Naive B cell (primary cell): ENCODE results near the gene RREB1. TPM values are rescaled to one million over a fixed set of nuclear protein-coding genes. Genes with fewer than 3 reads are reported as not detected.
A peak's percentile ranks its signal among the peaks of the same experiment; 100 is the strongest.

Experiments used
- ATAC-seq, 2 donors: fragments of 150-1000 bp; cut with Tn5 transposase; 2 replicates each; pipeline ENCODE4 v1.10.0; 2021; ENCODE audit warnings: low read depth in 2 of 2, mild to moderate bottlenecking in 2 of 2, moderate library complexity in 2 of 2
- DNase-seq: peaks from one replicate; pipeline ENCODE4 v3.0.0; 2022
- H3K27ac Mint-ChIP-seq, 6 donors: one replicate each; pipeline ENCODE4 v1.8.0; 2020 to 2022; ENCODE audit warnings: mild to moderate bottlenecking in 6 of 6, mixed read lengths in 6 of 6, moderate library complexity in 5 of 6, inconsistent platforms in 2 of 6
- H3K27me3 Mint-ChIP-seq, 3 donors: one replicate each; pipeline ENCODE4 v1.8.0; 2021 to 2022; ENCODE audit warnings: mixed read lengths in 3 of 3, mild to moderate bottlenecking in 1 of 3
- H3K36me3 Mint-ChIP-seq, 2 donors: one replicate each; pipeline ENCODE4 v1.8.0; 2020 to 2022; ENCODE audit warnings: mixed read lengths in 2 of 2, inconsistent platforms in 1 of 2, mild to moderate bottlenecking in 1 of 2
- H3K4me1 Mint-ChIP-seq, 3 donors: one replicate each; pipeline ENCODE4 v1.8.0; 2020 to 2022; ENCODE audit warnings: mixed read lengths in 3 of 3, inconsistent platforms in 1 of 3, mild to moderate bottlenecking in 1 of 3, moderate library complexity in 1 of 3
- H3K4me3 Mint-ChIP-seq, 8 donors: one replicate each; pipeline ENCODE4 v1.8.0; 2020 to 2022; ENCODE audit warnings: mild to moderate bottlenecking in 8 of 8, mixed read lengths in 8 of 8, moderate library complexity in 8 of 8, inconsistent platforms in 2 of 8
- H3K9me3 Mint-ChIP-seq, 7 donors: one replicate each; pipeline ENCODE4 v1.8.0; 2020 to 2022; ENCODE audit warnings: mixed read lengths in 7 of 7, mild to moderate bottlenecking in 5 of 7, inconsistent platforms in 2 of 7, moderate library complexity in 1 of 7
- polyA plus RNA-seq, 6 donors: library from polyadenylated mRNA; unstranded; fragments of 300-500 nt; fragmentation: Illumina TruSeq; gene quantifications; one replicate each; pipeline ENCODE4 v1.2.3, GENCODE V29; 2021; ENCODE audit warnings: low read depth in 6 of 6

The RREB1 gene
- polyA plus RNA-seq, 6 donors from 2014 or later, result 1.5 to 9.9 (median 5.2) TPM

DNA sequence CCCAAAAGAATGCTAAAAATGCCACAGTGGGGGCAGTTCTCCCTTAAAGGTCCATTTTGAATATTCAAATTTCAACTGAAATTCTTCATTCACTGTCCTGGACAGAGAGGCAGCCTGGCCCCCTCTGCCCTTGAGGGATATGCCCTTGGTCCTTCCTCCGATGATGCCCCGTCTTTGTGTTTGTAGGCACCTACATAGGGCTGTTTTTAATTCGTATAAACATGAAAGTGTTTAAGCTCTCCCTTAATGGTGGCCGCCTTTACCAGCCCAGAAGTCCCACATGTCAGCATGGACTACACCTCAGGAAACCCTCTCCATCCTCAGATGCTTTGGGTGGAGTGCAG, 135.0 kb downstream of the RREB1 start:
- H3K4me3 Mint-ChIP-seq, result no peak overlapping the region
- no peaks in the 10 kb centered on the region for H3K9me3 Mint-ChIP-seq
- DNase-seq, result no peak
- H3K36me3 Mint-ChIP-seq, result no peaks in the 10 kb centered on the region
- no peaks in the 10 kb centered on the region for H3K27me3 Mint-ChIP-seq
- no peak for ATAC-seq
- H3K4me1 Mint-ChIP-seq, result peaks cover 16 to 31% (median 28%) of the 10 kb centered on the region in 3 donors
- peak overlapping the region in 4 of 6 donors; percentile 21 to 79 (median 72) for H3K27ac Mint-ChIP-seq

DNA sequence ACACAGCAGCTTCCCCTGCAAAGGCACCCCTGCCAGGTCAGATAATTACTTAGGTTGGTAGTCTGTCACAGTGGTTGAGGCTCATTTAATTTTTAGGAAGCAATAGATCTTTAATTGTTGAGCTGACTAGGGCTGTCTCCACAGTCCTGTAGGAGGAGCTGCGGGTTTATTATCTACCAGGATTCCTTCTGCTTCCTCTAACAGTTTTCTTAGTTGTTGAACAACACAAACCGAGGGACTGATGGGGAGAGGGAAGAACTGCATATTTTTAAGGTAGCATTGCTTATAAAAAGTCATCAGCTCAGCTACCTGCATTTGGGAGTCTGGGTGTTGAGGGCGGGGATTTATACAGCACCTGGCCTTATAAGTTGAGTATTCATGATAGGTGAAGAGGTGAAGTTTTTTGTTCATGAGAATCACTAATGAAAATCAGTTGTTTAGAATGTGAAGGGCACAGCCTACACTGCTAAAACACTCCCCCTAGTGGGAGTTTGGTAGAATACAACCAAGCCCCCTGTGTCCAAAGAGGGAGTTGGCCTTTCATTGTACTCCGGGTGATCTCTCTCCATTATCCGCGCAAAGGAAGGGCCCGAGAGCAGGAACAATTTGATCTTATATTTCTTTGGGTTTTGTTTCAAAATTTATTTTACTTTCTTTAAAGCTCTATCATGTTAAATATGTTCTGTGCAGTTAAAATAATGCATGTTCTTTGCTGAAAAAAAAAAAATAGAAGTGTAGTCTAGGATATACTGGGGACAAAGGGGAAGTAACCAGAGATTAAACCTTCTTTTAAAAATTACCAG, 135.6 kb downstream of the RREB1 start:
- Mint-ChIP-seq H3K27me3 (no peaks in the 10 kb centered on the region), H3K9me3 (no peaks in the 10 kb centered on the region), H3K36me3 (peaks cover 0 to 2% of the 10 kb centered on the region in 2 donors), H3K27ac (peak overlapping the region; percentile 9 to 87 (median 72)), H3K4me1 (peaks cover 16 to 29% (median 28%) of the 10 kb centered on the region in 3 donors), H3K4me3 (peak overlapping the region in 1 of 8 donors; percentile 2)
- ATAC-seq (peak; percentile 44 to 56), DNase-seq (peak; percentile 61)

DNA sequence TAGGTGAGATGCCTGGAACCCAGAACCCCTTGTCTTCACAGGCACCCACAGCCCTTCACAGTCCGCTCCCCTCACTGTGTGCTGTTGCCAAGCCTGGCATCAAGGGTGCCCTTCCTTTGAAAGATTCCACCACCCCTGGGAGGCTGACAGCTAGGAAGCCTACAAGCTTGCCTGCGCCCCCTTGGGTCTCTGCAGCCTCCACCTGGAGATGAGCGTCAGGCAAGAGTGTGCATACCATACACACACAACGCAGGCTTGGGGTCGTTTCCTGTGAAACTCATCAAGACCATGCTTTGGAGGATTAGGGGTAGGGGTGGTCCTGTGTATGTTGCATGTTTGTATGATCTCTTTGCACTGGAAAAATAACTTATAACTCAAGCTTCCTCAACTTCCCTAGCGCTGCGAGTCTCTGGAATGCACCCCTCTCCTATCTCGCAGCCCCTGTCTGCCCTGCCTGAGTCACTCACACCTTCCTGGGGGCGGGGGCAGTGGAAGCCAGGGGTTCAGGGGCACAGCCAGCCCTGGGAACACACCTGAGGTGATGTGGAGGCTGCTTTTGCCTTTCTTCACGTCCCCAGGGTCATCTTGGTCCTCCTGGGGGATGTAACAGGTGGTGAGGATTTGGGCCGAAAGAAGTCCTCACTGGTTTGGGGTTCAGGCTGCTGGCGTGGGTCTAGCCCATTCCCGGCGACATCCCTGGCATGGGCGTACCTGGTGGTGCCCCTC, 138.1 kb downstream of the RREB1 start:
- Mint-ChIP-seq H3K27me3 (no peaks in the 10 kb centered on the region), H3K36me3 (peaks cover 0 to 10% of the 10 kb centered on the region in 2 donors), H3K27ac (peak overlapping the region in 1 of 6 donors; percentile 28), H3K4me1 (peaks cover 10 to 30% (median 22%) of the 10 kb centered on the region in 3 donors), H3K4me3 (no peak overlapping the region), H3K9me3 (no peaks in the 10 kb centered on the region)
- ATAC-seq (no peak), DNase-seq (no peak)

DNA sequence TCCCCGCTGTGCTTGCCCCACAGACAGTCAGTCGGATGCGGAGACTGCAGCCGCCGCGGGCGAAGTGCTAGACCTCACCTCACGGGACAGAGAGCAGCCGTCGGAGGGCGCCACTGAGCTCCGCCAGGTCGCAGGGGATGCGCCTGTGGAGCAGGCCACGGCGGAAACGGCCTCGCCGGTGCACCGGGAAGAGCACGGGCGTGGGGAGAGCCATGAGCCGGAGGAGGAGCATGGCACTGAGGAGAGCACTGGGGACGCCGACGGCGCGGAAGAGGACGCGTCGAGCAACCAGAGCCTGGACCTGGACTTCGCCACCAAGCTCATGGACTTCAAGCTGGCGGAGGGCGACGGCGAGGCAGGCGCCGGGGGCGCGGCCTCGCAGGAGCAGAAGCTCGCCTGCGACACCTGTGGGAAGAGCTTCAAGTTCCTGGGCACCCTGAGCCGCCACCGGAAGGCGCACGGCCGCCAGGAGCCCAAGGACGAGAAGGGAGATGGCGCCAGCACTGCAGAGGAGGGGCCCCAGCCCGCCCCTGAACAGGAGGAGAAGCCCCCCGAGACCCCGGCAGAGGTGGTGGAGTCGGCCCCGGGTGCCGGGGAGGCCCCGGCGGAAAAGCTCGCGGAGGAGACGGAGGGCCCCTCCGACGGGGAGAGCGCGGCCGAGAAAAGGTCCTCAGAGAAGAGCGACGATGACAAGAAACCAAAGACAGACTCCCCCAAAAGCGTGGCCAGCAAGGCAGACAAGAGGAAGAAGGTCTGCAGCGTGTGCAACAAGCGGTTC, 138.8 kb downstream of the RREB1 start:
- H3K36me3 Mint-ChIP-seq, result peaks cover 0 to 10% of the 10 kb centered on the region in 2 donors
- no peak for DNase-seq

DNA sequence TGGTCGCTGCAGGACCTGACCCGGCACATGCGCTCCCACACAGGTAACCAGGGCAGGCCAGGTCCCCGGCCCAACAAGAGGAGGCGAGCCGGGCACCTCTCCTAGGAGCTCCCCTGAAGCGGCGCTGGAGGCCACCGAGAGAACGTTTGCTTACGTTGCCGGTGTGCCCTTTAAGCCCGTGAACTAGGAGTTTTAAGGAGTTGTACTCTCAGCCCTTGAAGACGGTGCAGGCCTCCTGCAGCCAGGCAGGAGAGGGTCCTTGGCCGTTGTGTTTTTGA, 139.4 kb downstream of the RREB1 start:
- Mint-ChIP-seq H3K36me3 (peaks cover 0 to 10% of the 10 kb centered on the region in 2 donors), H3K27ac (no peak overlapping the region), H3K4me1 (peaks cover 10 to 24% (median 14%) of the 10 kb centered on the region in 3 donors), H3K4me3 (no peak overlapping the region), H3K27me3 (no peaks in the 10 kb centered on the region), H3K9me3 (no peaks in the 10 kb centered on the region)
- DNase-seq (no peak), ATAC-seq (no peak)

More for the DNA sequence above, 138.8 kb downstream of the RREB1 start:
- Mint-ChIP-seq H3K9me3 (no peaks in the 10 kb centered on the region), H3K27me3 (no peaks in the 10 kb centered on the region), H3K4me3 (no peak overlapping the region), H3K27ac (no peak overlapping the region), H3K4me1 (peaks cover 10 to 29% (median 18%) of the 10 kb centered on the region in 3 donors)
- ATAC-seq, result no peak

DNA sequence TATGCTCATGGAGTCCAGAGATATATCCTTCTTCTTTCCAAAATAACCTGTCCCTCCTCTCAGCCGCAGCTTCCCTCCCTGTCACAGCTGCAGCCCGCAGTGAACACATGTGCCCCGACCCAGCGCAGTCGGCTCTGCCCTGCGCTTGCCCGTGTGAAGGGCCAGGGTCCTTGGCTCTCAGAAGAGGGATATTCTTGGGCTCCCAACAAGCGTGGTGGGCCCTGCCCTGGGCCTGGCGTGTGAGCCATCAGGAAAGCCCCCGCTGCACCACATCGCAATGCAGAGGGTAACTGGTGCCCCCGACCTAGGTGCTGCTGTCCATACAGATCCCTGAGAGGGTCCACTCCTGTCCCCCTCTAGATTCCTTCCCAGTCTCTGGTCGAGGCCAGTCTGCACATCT, 140.1 kb downstream of the RREB1 start:
- Mint-ChIP-seq H3K27ac (peak overlapping the region in 1 of 6 donors; percentile 81), H3K36me3 (peaks cover 0 to 10% of the 10 kb centered on the region in 2 donors)
- no peak for DNase-seq

DNA sequence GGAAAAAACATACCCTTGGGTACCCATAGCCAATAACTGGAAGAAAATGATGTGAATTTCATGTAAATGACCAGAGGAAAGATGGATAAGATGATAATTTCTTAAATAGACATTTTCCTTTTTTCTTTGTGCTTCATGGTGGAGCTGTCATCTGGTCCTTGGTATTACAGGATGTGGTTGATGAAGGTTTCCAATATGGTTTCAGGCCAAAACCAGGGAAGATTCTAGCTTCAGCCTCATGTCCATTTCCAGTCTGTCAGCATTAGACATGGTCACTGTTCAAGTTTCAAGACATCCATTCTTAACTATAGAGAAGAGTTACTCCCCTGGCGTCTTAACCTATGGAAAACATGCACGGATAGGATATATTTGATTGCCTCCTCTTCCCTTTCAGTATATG, 141.6 kb downstream of the RREB1 start:
- Mint-ChIP-seq H3K27ac (no peak overlapping the region), H3K27me3 (no peaks in the 10 kb centered on the region), H3K4me1 (peaks cover 4 to 9% (median 4%) of the 10 kb centered on the region in 3 donors)

More for the DNA sequence above, 140.1 kb downstream of the RREB1 start:
- no peak for ATAC-seq
- Mint-ChIP-seq H3K4me1 (peaks cover 10 to 19% (median 14%) of the 10 kb centered on the region in 3 donors), H3K4me3 (peak overlapping the region in 1 of 8 donors; percentile 35), H3K9me3 (no peaks in the 10 kb centered on the region), H3K27me3 (no peaks in the 10 kb centered on the region)

DNA sequence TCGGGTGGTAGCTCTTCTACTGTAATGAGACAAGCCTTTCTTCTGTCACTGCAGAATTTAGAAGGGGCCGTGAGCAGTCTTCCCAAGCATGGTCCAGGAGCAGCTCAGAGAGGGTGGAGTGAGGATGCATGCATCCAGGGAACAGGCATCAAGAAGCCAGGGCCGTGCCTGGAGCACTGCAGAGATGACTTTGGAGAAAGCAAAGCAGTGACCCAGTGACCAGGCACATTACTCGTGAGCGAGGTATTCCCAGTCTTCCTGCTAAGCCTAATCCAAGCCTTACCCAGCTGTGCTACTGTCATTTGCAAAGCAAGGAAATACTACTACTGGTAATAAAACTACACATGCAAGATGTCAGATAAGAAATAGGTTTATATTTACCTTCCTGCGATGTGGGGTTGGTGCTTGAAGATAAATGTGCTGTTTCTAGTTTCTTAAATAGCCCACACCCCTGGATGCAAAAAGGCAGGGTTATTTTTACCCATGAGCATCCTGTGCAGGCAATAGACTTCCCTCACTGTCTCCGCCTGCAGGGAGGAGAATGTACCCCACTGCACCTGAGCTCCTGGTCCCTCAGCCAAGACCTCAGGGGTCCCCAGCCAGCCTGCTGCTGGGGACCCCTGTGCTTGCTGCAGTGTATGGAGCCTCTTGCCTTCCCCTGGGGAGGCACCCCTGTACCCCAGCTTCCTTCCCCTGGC, 142.3 kb downstream of the RREB1 start:
- Mint-ChIP-seq H3K9me3 (no peaks in the 10 kb centered on the region), H3K36me3 (peaks cover 0 to 10% of the 10 kb centered on the region in 2 donors), H3K4me1 (peaks cover 4 to 9% (median 4%) of the 10 kb centered on the region in 3 donors), H3K4me3 (peak overlapping the region in 1 of 8 donors; percentile 1), H3K27me3 (no peaks in the 10 kb centered on the region), H3K27ac (peak overlapping the region in 2 of 6 donors; percentile 45 to 82)
- ATAC-seq (no peak), DNase-seq (no peak)

More for the DNA sequence above, 141.6 kb downstream of the RREB1 start:
- DNase-seq, result no peak
- no peak overlapping the region for H3K4me3 Mint-ChIP-seq
- peaks cover 0 to 10% of the 10 kb centered on the region in 2 donors for H3K36me3 Mint-ChIP-seq
- no peak for ATAC-seq
- no peaks in the 10 kb centered on the region for H3K9me3 Mint-ChIP-seq

DNA sequence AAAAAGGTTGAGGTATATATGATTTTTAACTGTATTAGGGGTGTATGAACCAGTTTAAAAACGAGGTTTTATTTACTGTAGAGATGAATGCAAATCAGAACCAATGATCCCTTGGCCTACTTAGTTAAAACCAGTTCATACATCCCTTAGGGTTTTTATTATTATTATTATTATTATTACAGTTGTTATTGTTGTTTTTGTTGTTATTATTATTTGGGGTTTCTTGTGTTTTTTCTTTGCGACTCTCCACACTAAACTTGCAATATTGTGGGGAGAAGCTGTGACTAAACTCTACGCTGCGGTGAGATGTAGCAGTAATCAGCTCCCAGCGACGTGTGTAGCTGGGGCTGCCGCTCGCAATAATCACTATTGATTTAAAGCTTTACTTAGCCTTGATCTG, 143.1 kb downstream of the RREB1 start:
- ATAC-seq (no peak), DNase-seq (no peak)
- Mint-ChIP-seq H3K4me3 (peak overlapping the region in 2 of 8 donors; percentile 1 to 47), H3K27me3 (no peaks in the 10 kb centered on the region), H3K4me1 (peaks cover 4 to 9% (median 4%) of the 10 kb centered on the region in 3 donors), H3K9me3 (no peaks in the 10 kb centered on the region), H3K27ac (no peak overlapping the region), H3K36me3 (peaks cover 0 to 10% of the 10 kb centered on the region in 2 donors)

DNA sequence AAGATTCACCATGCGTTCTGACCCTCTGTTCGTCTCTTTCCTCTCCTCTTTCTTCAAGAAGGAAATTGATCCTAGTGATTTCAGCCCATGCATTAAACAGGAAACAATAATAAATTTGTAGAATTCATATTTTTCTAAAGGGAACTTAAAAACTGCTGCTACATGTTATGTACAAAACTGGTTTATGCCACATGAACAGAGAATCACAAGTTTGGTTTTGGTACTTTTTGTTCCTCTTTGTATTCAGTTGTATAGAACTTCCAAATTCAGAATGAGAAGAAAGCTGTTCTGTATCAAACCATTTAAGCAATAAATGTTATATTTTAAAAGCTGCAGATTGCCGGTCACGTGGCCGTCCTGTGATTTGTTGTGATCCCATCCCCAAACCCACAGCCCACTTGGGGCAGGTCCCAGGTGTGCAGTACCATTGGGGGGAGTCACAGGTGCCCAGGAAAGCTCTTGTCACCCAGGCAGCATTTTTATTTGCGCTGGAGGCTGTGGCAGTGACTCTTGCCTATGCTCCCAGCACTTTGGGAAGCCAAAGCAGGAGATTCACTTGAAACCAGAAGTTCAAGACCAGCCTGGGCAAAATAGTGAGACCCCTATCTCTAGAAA, 144.0 kb downstream of the RREB1 start:
- Mint-ChIP-seq H3K27me3 (no peaks in the 10 kb centered on the region), H3K4me3 (no peak overlapping the region), H3K9me3 (peaks cover 0 to 3% (median 0%) of the 10 kb centered on the region in 7 donors), H3K4me1 (peaks cover 4 to 9% (median 4%) of the 10 kb centered on the region in 3 donors), H3K27ac (no peak overlapping the region), H3K36me3 (peaks cover 0 to 10% of the 10 kb centered on the region in 2 donors)
- DNase-seq, result no peak
- ATAC-seq, result no peak

DNA sequence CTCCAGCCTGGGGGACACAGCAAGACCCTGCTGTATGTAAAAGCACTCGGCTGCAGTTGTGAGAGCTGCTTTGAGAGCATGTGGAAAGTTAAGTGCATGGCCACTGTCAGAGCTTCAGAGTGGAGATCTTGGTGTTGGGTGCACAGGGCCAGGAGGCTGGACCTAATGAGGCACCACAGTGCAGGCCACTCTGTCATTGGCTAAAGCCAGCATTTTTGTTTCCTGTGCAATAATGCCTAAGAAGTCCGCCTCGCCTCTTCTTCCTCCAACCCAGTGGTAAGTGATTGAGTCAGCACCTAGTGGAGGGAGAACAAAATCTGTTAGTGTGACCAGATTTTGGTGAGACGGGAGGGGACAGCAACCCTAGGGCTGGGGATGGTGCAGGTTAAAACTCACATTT, 144.6 kb downstream of the RREB1 start:
- DNase-seq, result no peak
- peaks cover 0 to 3% (median 0%) of the 10 kb centered on the region in 7 donors for H3K9me3 Mint-ChIP-seq
- no peaks in the 10 kb centered on the region for H3K27me3 Mint-ChIP-seq
- no peak for ATAC-seq
- H3K27ac Mint-ChIP-seq, result no peak overlapping the region
- peaks cover 4 to 9% (median 4%) of the 10 kb centered on the region in 3 donors for H3K4me1 Mint-ChIP-seq
- no peak overlapping the region for H3K4me3 Mint-ChIP-seq
- H3K36me3 Mint-ChIP-seq, result peaks cover 0 to 10% of the 10 kb centered on the region in 2 donors

DNA sequence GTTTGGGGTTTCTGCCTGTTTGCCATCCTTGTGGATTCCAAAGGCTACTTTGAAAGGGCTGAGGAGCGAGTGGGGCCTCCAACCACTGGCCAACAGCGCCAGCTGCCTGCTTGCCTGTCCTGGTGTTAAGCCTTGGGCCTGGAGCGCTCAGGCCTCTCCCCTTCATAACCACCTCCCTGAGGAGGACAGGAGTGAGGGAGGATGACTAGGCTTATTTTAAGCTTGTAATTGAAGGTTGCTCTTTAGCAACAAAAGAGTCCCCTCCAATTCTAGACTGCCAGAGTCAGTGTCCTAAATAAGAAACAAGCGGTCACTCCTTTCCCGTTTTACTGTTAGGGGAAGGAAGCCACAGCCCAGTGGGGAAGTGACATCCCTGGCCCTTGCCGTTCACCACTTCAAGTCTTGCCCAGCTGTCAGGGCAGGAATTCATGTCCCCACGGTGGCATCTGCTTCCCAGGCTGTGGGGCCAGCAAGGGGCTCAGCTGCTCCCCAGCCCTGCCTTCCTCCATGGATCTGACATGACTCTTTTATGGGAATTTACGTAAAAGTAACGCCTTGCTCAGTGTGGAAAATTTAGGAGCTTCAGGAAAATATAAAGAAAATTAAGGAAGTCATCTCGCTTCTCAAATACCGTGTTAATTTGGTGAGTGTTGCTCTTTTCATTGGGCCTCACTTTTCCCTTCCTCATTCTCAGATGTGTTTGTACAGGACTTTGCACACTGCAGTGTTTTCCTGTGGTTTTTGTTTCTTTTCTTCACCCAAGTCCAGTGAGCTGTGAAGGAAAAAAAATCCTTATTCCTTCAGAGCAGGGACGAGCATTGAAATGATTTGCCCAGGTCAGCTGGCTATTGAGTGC, 147.4 kb downstream of the RREB1 start:
- ATAC-seq (no peak), DNase-seq (no peak)
- no peak overlapping the region for H3K4me3 Mint-ChIP-seq
- peaks cover 0 to 11% (median 8%) of the 10 kb centered on the region in 3 donors for H3K4me1 Mint-ChIP-seq
- H3K27ac Mint-ChIP-seq, result peak overlapping the region in 2 of 6 donors; percentile 7 to 44
- H3K27me3 Mint-ChIP-seq, result peaks cover 0 to 10% (median under 1%) of the 10 kb centered on the region in 3 donors
- H3K36me3 Mint-ChIP-seq, result no peaks in the 10 kb centered on the region
- H3K9me3 Mint-ChIP-seq, result peaks cover 0 to 3% (median 0%) of the 10 kb centered on the region in 7 donors
